ENCODE data around the gene SETD3. TPM values are rescaled to one million over a fixed set of nuclear protein-coding genes. Genes with fewer than 3 reads are reported as not detected.

The SETD3 gene
- total RNA-seq, 1 experiment from 2014 or later: 46.8 TPM

- Histone ChIP-seq H3K4me1 (ENCODE audit: insufficient read depth, low read length) (no peaks in the 10 kb centered on the region), H3K9ac (ENCODE audit: low read length) (no peak overlapping the region), H3K4me2 (ENCODE audit: low read length) (no peak overlapping the region), H3K27ac (ENCODE audit: low read length) (no peak overlapping the region), H2AFZ (ENCODE audit: low read length) (no peak overlapping the region), H3K27me3 (ENCODE audit: low read length) (no peaks in the 10 kb centered on the region), H3K9me2 (replicated peaks; ENCODE audit: low read length) (no peaks in the 10 kb centered on the region), H3K79me2 (ENCODE audit: low read length) (no peaks in the 10 kb centered on the region), H3K36me3 (ENCODE audit: low read depth, low read length) (no peaks in the 10 kb centered on the region; the same call in 1 of the 2 replicates), H4K20me1 (ENCODE audit: low read length) (no peaks in the 10 kb centered on the region), H3F3A (ENCODE audit: low read length, unreplicated experiment) (no peaks in the 10 kb centered on the region), H3K9me3 (ENCODE audit: low read length) (no peaks in the 10 kb centered on the region), H3K4me3 (ENCODE audit: low read length) (no peak overlapping the region)
- BruUV-seq (replicated peaks): no TSS peak
- ChIA-PET POLR2A (ENCODE audit: unreplicated experiment) (no interaction called here), CTCF (no interaction called here)
- DNase-seq (no peak), ATAC-seq (no peak)
- TF ChIP-seq EZH2 (IDR thresholded peaks at IDR 0.05; ENCODE audit: low read length, unreplicated experiment): no peak
- TF ChIP-seq CTCF (conservative IDR thresholded peaks at IDR 0.05; ENCODE audit: low read depth, low read length): no peak
- no peak for TF ChIP-seq EZH2phosphoT487 (IDR thresholded peaks at IDR 0.05; ENCODE audit: borderline replicate concordance, low read length)
- intact Hi-C loops (cut with micrococcal nuclease): no loop called here
Measured at GRCh38 chr14:99410019-99410418, 70.6 kb downstream of the SETD3 start.

- CTCF ChIA-PET: no interaction called here
- DNase-seq: no peak
- no peak overlapping the region for H3K9ac ChIP-seq (ENCODE audit: low read length)
- no peak overlapping the region for H3K4me3 ChIP-seq (ENCODE audit: low read length)
- POLR2A ChIA-PET (ENCODE audit: unreplicated experiment): no interaction called here
- no peaks in the 10 kb centered on the region for H3K79me2 ChIP-seq (ENCODE audit: low read length)
- no peaks in the 10 kb centered on the region for H3F3A ChIP-seq (ENCODE audit: low read length, unreplicated experiment)
- no peaks in the 10 kb centered on the region for H4K20me1 ChIP-seq (ENCODE audit: low read length)
- H3K36me3 ChIP-seq (ENCODE audit: low read depth, low read length): no peaks in the 10 kb centered on the region; the same call in 1 of the 2 replicates
- no peaks in the 10 kb centered on the region for H3K9me2 ChIP-seq (replicated peaks; ENCODE audit: low read length)
- TF ChIP-seq EZH2 (IDR thresholded peaks at IDR 0.05; ENCODE audit: low read length, unreplicated experiment) (no peak), EZH2phosphoT487 (IDR thresholded peaks at IDR 0.05; ENCODE audit: borderline replicate concordance, low read length) (no peak), CTCF (conservative IDR thresholded peaks at IDR 0.05; ENCODE audit: low read depth, low read length) (no peak)
- no peaks in the 10 kb centered on the region for H3K4me1 ChIP-seq (ENCODE audit: insufficient read depth, low read length)
- H3K9me3 ChIP-seq (ENCODE audit: low read length): no peaks in the 10 kb centered on the region
- no peak overlapping the region for H3K4me2 ChIP-seq (ENCODE audit: low read length)
- no peaks in the 10 kb centered on the region for H3K27me3 ChIP-seq (ENCODE audit: low read length)
- intact Hi-C loops (cut with micrococcal nuclease): no loop called here
- no TSS peak for BruUV-seq (replicated peaks)
- no peak overlapping the region for H2AFZ ChIP-seq (ENCODE audit: low read length)
- no peak overlapping the region for H3K27ac ChIP-seq (ENCODE audit: low read length)
- ATAC-seq: no peak
Measured at GRCh38 chr14:99408971-99409289, 71.7 kb downstream of the SETD3 start.

GRCh38 chr14:99408286-99408970 is 72.2 kb downstream of the SETD3 start:
- no peaks in the 10 kb centered on the region for H3K79me2 ChIP-seq (ENCODE audit: low read length)
- POLR2A ChIA-PET (ENCODE audit: unreplicated experiment): no interaction called here
- no peaks in the 10 kb centered on the region for H3K9me2 ChIP-seq (replicated peaks; ENCODE audit: low read length)

More at GRCh38 chr14:99408286-99408970, 72.2 kb downstream of the SETD3 start:
- ATAC-seq: no peak
- Histone ChIP-seq H3K27ac (ENCODE audit: low read length) (no peak overlapping the region), H3K27me3 (ENCODE audit: low read length) (no peaks in the 10 kb centered on the region), H3K9ac (ENCODE audit: low read length) (no peak overlapping the region), H3K36me3 (ENCODE audit: low read depth, low read length) (no peaks in the 10 kb centered on the region; the same call in 1 of the 2 replicates), H2AFZ (ENCODE audit: low read length) (no peak overlapping the region), H3K4me3 (ENCODE audit: low read length) (no peak overlapping the region), H3K4me2 (ENCODE audit: low read length) (no peak overlapping the region), H4K20me1 (ENCODE audit: low read length) (no peaks in the 10 kb centered on the region), H3K9me3 (ENCODE audit: low read length) (no peaks in the 10 kb centered on the region), H3K4me1 (ENCODE audit: insufficient read depth, low read length) (no peaks in the 10 kb centered on the region), H3F3A (ENCODE audit: low read length, unreplicated experiment) (no peaks in the 10 kb centered on the region)
- TF ChIP-seq CTCF (conservative IDR thresholded peaks at IDR 0.05; ENCODE audit: low read depth, low read length): no peak
- no peak for TF ChIP-seq EZH2 (IDR thresholded peaks at IDR 0.05; ENCODE audit: low read length, unreplicated experiment)
- TF ChIP-seq EZH2phosphoT487 (IDR thresholded peaks at IDR 0.05; ENCODE audit: borderline replicate concordance, low read length): no peak
- CTCF ChIA-PET: no interaction called here
- no peak for DNase-seq
- intact Hi-C loops (cut with micrococcal nuclease): no loop called here
- BruUV-seq (replicated peaks): no TSS peak
